CD8-positive, alpha-beta memory T cell (primary cell): ENCODE measurements around the gene MED16. TPM values are rescaled to one million over a fixed set of nuclear protein-coding genes. Genes with fewer than 3 reads are reported as not detected.

Experiments used
- CTCF ChIA-PET: fragments of 350-600 bp; sonication (Branson Sonifier 250); formaldehyde crosslinking; loops from one replicate; lab custom pipeline; 2021; ENCODE audit warnings: antibody characterized with exemption; lab: Charles Lee
- POLR2A ChIA-PET: fragments of 350-600 bp; sonication (Branson Sonifier 250); formaldehyde crosslinking; loops from one replicate; lab custom pipeline; 2021; ENCODE audit warnings: antibody characterized with exemption; lab: Charles Lee
- DNase-seq, 5 donors: peaks; one replicate each; pipeline versions ENCODE4 v3.0.0 to v3.0.0-alpha.2; 2020 to 2022; ENCODE audit warnings: mixed read lengths in 1 of 5
- H3K27ac ChIP-seq: one replicate; pipeline ENCODE4 v1.7.0; 2013; ENCODE audit warnings: low read depth, mild to moderate bottlenecking, low read length, moderate library complexity
- H3K27me3 ChIP-seq: 2 replicates; pipeline ENCODE4 v1.7.0; 2013; ENCODE audit warnings: low read length, mild to moderate bottlenecking; ENCODE audit not compliant: insufficient read depth, poor library complexity, severe bottlenecking
- H3K36me3 ChIP-seq: 2 replicates; pipeline ENCODE4 v1.7.0; 2013; ENCODE audit warnings: mild to moderate bottlenecking, low read length, moderate library complexity; ENCODE audit not compliant: insufficient read depth
- H3K4me1 ChIP-seq: 2 replicates; pipeline ENCODE4 v1.7.0; 2013; ENCODE audit warnings: mild to moderate bottlenecking, low read length, moderate library complexity; ENCODE audit not compliant: insufficient read depth
- H3K4me3 ChIP-seq: 2 replicates; pipeline ENCODE4 v1.7.0; 2013; ENCODE audit warnings: mild to moderate bottlenecking, low read length
- H3K9me3 ChIP-seq: 2 replicates; pipeline ENCODE4 v1.7.0; 2013; ENCODE audit warnings: mild to moderate bottlenecking, low read length
- H3K27ac Mint-ChIP-seq, 8 donors: one replicate each; pipeline ENCODE4 v1.8.0; 2020 to 2021; ENCODE audit warnings: mixed read lengths in 8 of 8, mild to moderate bottlenecking in 6 of 8, inconsistent platforms in 3 of 8, moderate library complexity in 3 of 8
- H3K27me3 Mint-ChIP-seq, 2 donors: one replicate each; pipeline ENCODE4 v1.8.0; 2020 to 2021; ENCODE audit warnings: mixed read lengths in 2 of 2, mild to moderate bottlenecking in 1 of 2, moderate library complexity in 1 of 2
- H3K36me3 Mint-ChIP-seq, 3 donors: one replicate each; pipeline ENCODE4 v1.8.0; 2020 to 2021; ENCODE audit warnings: mixed read lengths in 3 of 3, inconsistent platforms in 1 of 3, mild to moderate bottlenecking in 1 of 3
- H3K4me1 Mint-ChIP-seq, 3 donors: one replicate each; pipeline ENCODE4 v1.8.0; 2020 to 2021; ENCODE audit warnings: mixed read lengths in 3 of 3, inconsistent platforms in 1 of 3, mild to moderate bottlenecking in 1 of 3
- H3K4me3 Mint-ChIP-seq, 7 donors: one replicate each; pipeline ENCODE4 v1.8.0; 2020 to 2021; ENCODE audit warnings: mixed read lengths in 7 of 7, mild to moderate bottlenecking in 6 of 7, moderate library complexity in 4 of 7, inconsistent platforms in 2 of 7
- H3K9me3 Mint-ChIP-seq, 5 donors: one replicate each; pipeline ENCODE4 v1.8.0; 2020 to 2022; ENCODE audit warnings: mixed read lengths in 5 of 5, mild to moderate bottlenecking in 3 of 5, moderate library complexity in 2 of 5, inconsistent platforms in 1 of 5
- polyA plus RNA-seq: library from polyadenylated mRNA; unstranded; fragments of 300-500 nt; fragmentation: Illumina TruSeq; gene quantifications from one replicate; pipeline ENCODE4 v1.2.3, GENCODE V29; 2021
- total RNA-seq, 2 experiments: library from RNA; stranded (reverse); gene quantifications; one replicate each; pipeline ENCODE4 v1.2.3, GENCODE V29; 2021

The MED16 gene
- total and polyA plus RNA-seq, 3 experiments from 2014 or later, result 57.4 to 109 (median 59.4) TPM

DNA sequence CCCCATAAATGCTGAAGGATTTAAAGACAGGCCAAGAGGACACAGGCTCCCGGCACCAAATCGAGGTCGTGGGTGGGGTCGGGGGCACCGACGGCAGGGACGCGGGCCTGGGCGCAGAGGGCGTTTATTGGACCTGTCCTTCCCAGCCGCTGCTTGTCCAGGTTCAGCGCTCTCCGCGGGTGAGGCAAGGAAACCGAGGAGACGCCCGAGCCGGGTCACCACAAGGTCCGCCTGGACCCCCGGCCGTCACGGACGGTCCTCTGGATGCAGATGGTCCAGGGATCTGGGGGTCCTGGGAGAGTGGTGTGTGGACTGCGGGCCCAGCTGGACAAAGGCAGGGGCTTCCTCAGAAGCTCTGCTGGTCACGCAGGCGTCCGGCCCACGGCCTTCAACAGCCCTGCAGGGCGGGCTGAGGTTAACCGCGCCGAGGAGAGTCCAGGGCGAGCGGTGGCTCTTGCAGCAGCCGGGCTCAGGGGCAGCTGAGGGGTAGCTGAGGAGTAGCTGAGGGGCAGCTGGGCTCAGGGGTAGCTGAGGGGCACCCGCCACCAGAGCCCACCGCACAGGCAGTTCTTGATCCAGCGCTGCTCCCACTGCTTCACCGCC, 25.0 kb downstream of the MED16 start:
- ChIA-PET POLR2A (interaction anchor here (0.8 kb wide), 1 partner anchor 117 kb away, joined by 4 read pairs; no protein-coding TSS in a partner anchor), CTCF (interaction anchor here (1.0 to 6.3 kb wide), 2 partner anchors 12 to 52 kb away, joined by 4 to 107 read pairs; partner anchors contain the start of gene KISS1R)
- Histone ChIP-seq H3K36me3 (peaks cover 8% of the 10 kb centered on the region), H3K9me3 (no peaks in the 10 kb centered on the region), H3K27me3 (no peaks in the 10 kb centered on the region), H3K4me3 (no peak overlapping the region), H3K4me1 (peaks cover 21% of the 10 kb centered on the region), H3K27ac (no peak overlapping the region)
- Mint-ChIP-seq H3K9me3 (no peaks in the 10 kb centered on the region), H3K4me3 (no peak overlapping the region), H3K36me3 (peaks cover 0 to 32% (median 4%) of the 10 kb centered on the region in 3 donors), H3K4me1 (peaks cover 19 to 32% (median 24%) of the 10 kb centered on the region in 3 donors), H3K27me3 (peaks cover 0 to 5% of the 10 kb centered on the region in 2 donors), H3K27ac (peak overlapping the region in 1 of 8 donors; percentile 65)
- DNase-seq, result no peak

DNA sequence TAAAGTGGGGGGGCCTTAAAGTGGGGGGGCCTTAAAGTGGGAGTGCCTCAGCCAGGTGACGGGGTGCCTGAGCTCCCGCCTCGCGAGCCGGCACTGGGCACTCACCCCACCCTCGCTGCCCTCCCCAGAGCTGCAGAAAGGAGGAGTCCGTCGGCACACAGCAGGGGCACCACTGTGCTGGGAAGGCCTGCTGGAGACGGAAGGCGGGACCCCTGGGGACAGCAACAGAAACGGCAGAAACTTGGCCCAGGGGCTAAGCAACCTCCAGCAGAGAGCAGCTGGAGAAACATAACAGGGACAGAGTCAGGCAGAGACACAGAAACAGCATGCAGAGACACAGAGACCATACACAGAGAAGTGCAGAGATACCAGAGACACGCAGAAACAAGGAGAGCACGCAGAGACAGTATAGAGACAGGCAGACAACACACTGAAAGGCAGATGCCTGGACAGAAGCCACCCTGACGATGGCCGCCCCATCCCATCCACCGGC, 25.6 kb downstream of the MED16 start:
- peaks cover 0 to 4% of the 10 kb centered on the region in 2 donors for H3K27me3 Mint-ChIP-seq
- H3K36me3 Mint-ChIP-seq, result peaks cover 0 to 28% (median 4%) of the 10 kb centered on the region in 3 donors
- Histone ChIP-seq H3K4me3 (no peak overlapping the region), H3K4me1 (peaks cover 25% of the 10 kb centered on the region), H3K27me3 (no peaks in the 10 kb centered on the region), H3K27ac (no peak overlapping the region), H3K36me3 (peaks cover 8% of the 10 kb centered on the region), H3K9me3 (no peaks in the 10 kb centered on the region)
- H3K4me1 Mint-ChIP-seq, result peaks cover 20 to 33% (median 26%) of the 10 kb centered on the region in 3 donors
- ChIA-PET CTCF (interaction anchor here (0.5 to 6.3 kb wide), 2 partner anchors 16 to 53 kb away, joined by 3 to 107 read pairs; partner anchors contain the start of gene KISS1R), POLR2A (interaction anchor here (0.8 kb wide), 1 partner anchor 117 kb away, joined by 4 read pairs; no protein-coding TSS in a partner anchor)
- no peaks in the 10 kb centered on the region for H3K9me3 Mint-ChIP-seq
- H3K4me3 Mint-ChIP-seq, result no peak overlapping the region
- peak overlapping the region in 2 of 8 donors; percentile 65 to 70 for H3K27ac Mint-ChIP-seq
- DNase-seq, result no peak

DNA sequence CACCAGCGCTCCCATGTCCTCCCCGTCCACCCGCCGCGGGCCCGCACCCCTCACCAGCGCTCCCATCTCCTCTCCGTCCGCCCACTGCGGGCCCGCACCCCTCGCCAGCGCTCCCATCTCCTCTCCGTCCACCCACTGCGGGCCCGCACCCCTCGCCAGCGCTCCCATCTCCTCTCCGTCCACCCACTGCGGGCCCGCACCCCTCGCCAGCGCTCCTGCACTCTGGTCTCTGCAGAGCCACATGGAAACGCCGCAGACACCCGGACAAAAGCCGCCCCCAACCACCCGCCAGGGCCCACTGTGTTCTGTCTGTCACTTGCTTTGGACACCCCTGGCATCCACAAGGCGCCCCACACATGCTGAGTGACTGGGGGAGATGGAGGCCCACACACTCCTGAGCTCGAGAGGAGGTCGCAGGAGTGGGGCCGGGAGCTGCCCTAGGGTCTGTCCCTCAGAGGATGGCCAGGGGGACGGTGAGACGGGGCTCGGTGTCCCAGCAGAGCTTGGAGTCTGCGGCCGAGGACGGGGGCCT, 26.2 kb downstream of the MED16 start:
- H3K36me3 Mint-ChIP-seq, result peaks cover 0 to 26% (median 4%) of the 10 kb centered on the region in 3 donors
- DNase-seq, result no peak
- H3K27ac Mint-ChIP-seq, result no peak overlapping the region
- no peak overlapping the region for H3K4me3 Mint-ChIP-seq
- H3K4me1 Mint-ChIP-seq, result peaks cover 20 to 28% (median 24%) of the 10 kb centered on the region in 3 donors
- Histone ChIP-seq H3K4me3 (no peak overlapping the region), H3K27me3 (no peaks in the 10 kb centered on the region), H3K4me1 (peaks cover 20% of the 10 kb centered on the region), H3K36me3 (peaks cover 8% of the 10 kb centered on the region), H3K27ac (no peak overlapping the region), H3K9me3 (no peaks in the 10 kb centered on the region)
- CTCF ChIA-PET, result interaction anchor here (0.5 to 6.3 kb wide), 2 partner anchors 16 to 53 kb away, joined by 3 to 107 read pairs; partner anchors contain the start of gene KISS1R
- POLR2A ChIA-PET, result interaction anchor here (0.8 kb wide), 1 partner anchor 118 kb away, joined by 4 read pairs; no protein-coding TSS in a partner anchor
- H3K9me3 Mint-ChIP-seq, result no peaks in the 10 kb centered on the region
- peaks cover 0 to 4% of the 10 kb centered on the region in 2 donors for H3K27me3 Mint-ChIP-seq

DNA sequence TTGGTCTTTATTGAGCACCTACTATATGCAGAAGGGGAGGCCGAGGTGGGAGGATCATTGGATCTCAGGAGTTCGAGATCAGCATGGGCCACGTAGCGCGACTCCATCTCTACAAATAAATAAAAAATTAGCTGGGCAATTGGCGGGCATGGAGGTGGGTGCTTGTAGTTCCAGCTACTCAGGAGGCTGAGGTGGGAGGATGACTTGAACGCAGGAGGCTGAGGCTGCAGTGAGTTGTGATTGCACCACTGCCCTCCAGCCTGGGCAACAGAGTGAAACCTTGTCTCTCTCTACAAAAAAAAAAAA, 29.7 kb downstream of the MED16 start:
- Histone ChIP-seq H3K9me3 (no peaks in the 10 kb centered on the region), H3K27me3 (peaks cover 13% of the 10 kb centered on the region), H3K27ac (no peak overlapping the region), H3K4me1 (peaks cover 24% of the 10 kb centered on the region), H3K4me3 (peak overlapping the region; percentile 19), H3K36me3 (no peaks in the 10 kb centered on the region)
- H3K27ac Mint-ChIP-seq, result peak overlapping the region in 5 of 8 donors; percentile 23 to 94 (median 58)
- peaks cover 0 to 8% (median 3%) of the 10 kb centered on the region in 3 donors for H3K36me3 Mint-ChIP-seq
- ChIA-PET CTCF (interaction anchor here (0.6 to 6.3 kb wide), 36 partner anchors 9 to 381 kb away, joined by 3 to 107 read pairs (median 4); partner anchors contain the start of genes KISS1R, MED16, R3HDM4 and RNU6-2), POLR2A (interaction anchor here (0.6 to 2.6 kb wide), 12 partner anchors 9 to 406 kb away, joined by 3 to 18 read pairs (median 6); partner anchors contain the start of genes CIRBP, MED16, RNU6-9 and WDR18)
- peaks cover 4 to 5% of the 10 kb centered on the region in 2 donors for H3K27me3 Mint-ChIP-seq
- H3K4me3 Mint-ChIP-seq, result peak overlapping the region; percentile 66 to 86 (median 74)
- no peaks in the 10 kb centered on the region for H3K9me3 Mint-ChIP-seq
- DNase-seq, result no peak
- peaks cover 15 to 24% (median 17%) of the 10 kb centered on the region in 3 donors for H3K4me1 Mint-ChIP-seq

DNA sequence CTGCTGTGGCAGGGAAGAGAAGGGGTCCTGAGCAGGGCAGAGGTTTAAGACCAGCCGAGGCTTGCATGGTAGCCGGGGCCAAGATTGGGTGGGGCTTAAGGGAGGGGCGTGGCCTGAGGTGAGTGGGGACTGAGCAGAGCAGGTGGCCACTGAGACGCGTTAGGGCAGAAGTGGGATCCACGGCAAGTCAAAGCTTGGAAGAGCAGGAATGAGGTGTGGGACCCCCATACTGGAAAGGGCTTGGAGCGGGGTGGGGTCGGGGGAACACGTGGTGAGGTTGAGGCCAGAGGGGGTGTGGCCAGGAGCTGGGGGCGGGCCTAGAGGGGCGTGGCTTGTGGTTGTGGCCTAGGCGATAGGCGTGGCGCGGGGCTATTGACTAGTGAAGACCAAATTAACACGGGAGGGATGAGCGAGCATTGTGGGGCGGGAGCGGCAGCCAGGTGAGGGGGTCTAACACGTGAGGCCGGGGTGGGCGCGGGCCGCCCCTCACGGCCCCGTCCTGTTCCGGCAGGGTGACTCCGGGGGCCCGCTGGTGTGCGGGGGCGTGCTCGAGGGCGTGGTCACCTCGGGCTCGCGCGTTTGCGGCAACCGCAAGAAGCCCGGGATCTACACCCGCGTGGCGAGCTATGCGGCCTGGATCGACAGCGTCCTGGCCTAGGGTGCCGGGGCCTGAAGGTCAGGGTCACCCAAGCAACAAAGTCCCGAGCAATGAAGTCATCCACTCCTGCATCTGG, 30.2 kb downstream of the MED16 start:
- H3K27me3 Mint-ChIP-seq, result peaks cover 6 to 7% of the 10 kb centered on the region in 2 donors
- no peaks in the 10 kb centered on the region for H3K36me3 ChIP-seq
- ChIA-PET POLR2A (interaction anchor here (0.6 to 2.6 kb wide), 6 partner anchors 14 to 60 kb away, joined by 3 to 18 read pairs (median 9); partner anchors contain the start of genes MED16 and RNU6-9), CTCF (interaction anchor here (0.9 to 6.3 kb wide), 15 partner anchors 13 to 382 kb away, joined by 3 to 107 read pairs (median 8); partner anchors contain the start of genes KISS1R, MED16, R3HDM4 and RNU6-2)
- H3K36me3 Mint-ChIP-seq, result peaks cover 0 to 7% (median 3%) of the 10 kb centered on the region in 3 donors
- peaks cover 24% of the 10 kb centered on the region for H3K4me1 ChIP-seq
- no peaks in the 10 kb centered on the region for H3K9me3 ChIP-seq
- H3K4me3 Mint-ChIP-seq, result peak overlapping the region; percentile 66 to 86 (median 74)
- peak overlapping the region in 6 of 8 donors; percentile 23 to 89 (median 64) for H3K27ac Mint-ChIP-seq
- H3K4me3 ChIP-seq, result peak overlapping the region; percentile 19
- H3K4me1 Mint-ChIP-seq, result peaks cover 15 to 24% (median 17%) of the 10 kb centered on the region in 3 donors
- H3K9me3 Mint-ChIP-seq, result no peaks in the 10 kb centered on the region
- H3K27me3 ChIP-seq, result peaks cover 13% of the 10 kb centered on the region
- H3K27ac ChIP-seq, result no peak overlapping the region
- DNase-seq, result peak; percentile 74 to 88 (median 77)

DNA sequence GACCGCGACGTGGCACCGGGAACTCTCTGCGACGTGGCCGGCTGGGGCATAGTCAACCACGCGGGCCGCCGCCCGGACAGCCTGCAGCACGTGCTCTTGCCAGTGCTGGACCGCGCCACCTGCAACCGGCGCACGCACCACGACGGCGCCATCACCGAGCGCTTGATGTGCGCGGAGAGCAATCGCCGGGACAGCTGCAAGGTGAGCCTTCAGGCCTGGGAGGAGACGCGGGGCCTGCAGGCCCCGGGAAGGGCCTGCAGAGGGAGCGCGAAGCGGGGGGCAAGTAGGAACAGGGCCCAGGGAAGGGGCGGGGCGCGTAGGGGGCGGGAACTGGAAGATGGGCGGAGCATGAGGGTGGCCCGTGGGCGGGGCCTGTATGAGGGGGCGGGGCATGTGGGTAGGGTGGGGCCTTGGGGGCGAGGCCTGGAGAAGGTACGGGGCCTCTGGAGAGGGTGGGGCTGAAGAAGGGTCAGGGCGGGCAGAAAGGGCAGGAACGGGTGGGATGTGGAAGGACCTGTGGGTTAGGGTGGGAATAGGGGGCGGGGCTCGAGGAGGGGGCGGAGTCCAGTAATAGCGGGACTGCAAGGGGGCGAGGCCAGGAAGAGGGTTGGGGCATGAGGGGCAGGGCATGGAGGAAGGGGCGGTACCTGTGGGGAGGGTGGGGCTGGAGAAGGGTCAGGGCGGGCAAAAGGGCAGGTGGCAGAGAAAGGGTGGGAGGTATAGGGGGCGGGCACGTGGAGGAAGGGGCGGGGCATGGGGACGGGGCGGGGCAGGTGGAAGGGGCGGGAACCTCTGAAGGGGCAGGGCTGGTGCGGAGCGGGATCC, 31.0 kb downstream of the MED16 start:
- H3K9me3 ChIP-seq, result no peaks in the 10 kb centered on the region
- Mint-ChIP-seq H3K27me3 (peaks cover 6 to 10% of the 10 kb centered on the region in 2 donors), H3K36me3 (peaks cover 0 to 2% (median 0%) of the 10 kb centered on the region in 3 donors), H3K4me3 (peak overlapping the region in 4 of 7 donors; percentile 22 to 74 (median 50)), H3K9me3 (no peaks in the 10 kb centered on the region), H3K27ac (peak overlapping the region in 2 of 8 donors; percentile 58), H3K4me1 (peaks cover 15 to 24% (median 15%) of the 10 kb centered on the region in 3 donors)
- H3K27ac ChIP-seq, result no peak overlapping the region
- no peaks in the 10 kb centered on the region for H3K36me3 ChIP-seq
- peak; percentile 54 to 79 (median 58) for DNase-seq
- peaks cover 13% of the 10 kb centered on the region for H3K27me3 ChIP-seq
- POLR2A ChIA-PET, result interaction anchor here (0.6 to 2.6 kb wide), 4 partner anchors 26 to 63 kb away, joined by 4 to 18 read pairs (median 6); partner anchors contain the start of genes MED16 and RNU6-9
- peaks cover 24% of the 10 kb centered on the region for H3K4me1 ChIP-seq
- no peak overlapping the region for H3K4me3 ChIP-seq
- CTCF ChIA-PET, result interaction anchor here (1.6 to 6.3 kb wide), 5 partner anchors 20 to 382 kb away, joined by 3 to 107 read pairs (median 26); partner anchors contain the start of genes KISS1R, MED16 and RNU6-9
